HG02885 (cell line): ENCODE data around the gene HTRA3.

Source experiments
- ATAC-seq: cut with Tn5 transposase; IDR thresholded peaks from one replicate; pipeline ENCODE4 v1.9.1; 2021; ENCODE audit warnings: mild to moderate bottlenecking; ENCODE audit not compliant: unreplicated experiment, poor library complexity

The HTRA3 gene

GRCh38 chr4:8290701-8290970 lies 21.1 kb downstream of the HTRA3 start:
- ATAC-seq = no peak

- no peak for ATAC-seq
Measured at GRCh38 chr4:8291036-8291682, 21.6 kb downstream of the HTRA3 start.

GRCh38 chr4:8291701-8292477 lies 22.3 kb downstream of the HTRA3 start:
- ATAC-seq = no peak

GRCh38 chr4:8292478-8293107 lies 23.0 kb downstream of the HTRA3 start:
- no peak for ATAC-seq

- no peak for ATAC-seq
Measured at GRCh38 chr4:8293131-8293975, 23.8 kb downstream of the HTRA3 start.

- ATAC-seq = no peak
Measured at GRCh38 chr4:8294036-8294435, 24.5 kb downstream of the HTRA3 start.

GRCh38 chr4:8294775-8295174 lies 25.2 kb downstream of the HTRA3 start:
- ATAC-seq = no peak

GRCh38 chr4:8295471-8295870 lies 25.9 kb downstream of the HTRA3 start:
- ATAC-seq = no peak

- ATAC-seq = no peak
Measured at GRCh38 chr4:8296491-8296890, 26.9 kb downstream of the HTRA3 start.

- ATAC-seq = no peak
Measured at GRCh38 chr4:8297141-8297601, 27.6 kb downstream of the HTRA3 start.

- no peak for ATAC-seq
Measured at GRCh38 chr4:8297691-8298485, 28.3 kb downstream of the HTRA3 start.

- ATAC-seq = no peak
Measured at GRCh38 chr4:8300832-8301231, 31.3 kb downstream of the HTRA3 start.

GRCh38 chr4:8301851-8302730 lies 32.5 kb downstream of the HTRA3 start:
- ATAC-seq = no peak

GRCh38 chr4:8303081-8303480 lies 33.5 kb downstream of the HTRA3 start:
- no peak for ATAC-seq

- ATAC-seq = no peak
Measured at GRCh38 chr4:8303485-8304281, 34.1 kb downstream of the HTRA3 start.

- no peak for ATAC-seq
Measured at GRCh38 chr4:8304827-8305695, 35.5 kb downstream of the HTRA3 start.

- no peak for ATAC-seq
Measured at GRCh38 chr4:8305851-8306471, 36.4 kb downstream of the HTRA3 start.
